NCI-H1092 treated with DMSO at 0.1 percent for 48 hours (cell line): ENCODE measurements around the gene FANCI.
A peak's percentile ranks its signal among the peaks of the same experiment; 100 is the strongest.

Source experiments
- DNase-seq: peaks from one replicate; lab custom pipeline; 2025; lab: John Stamatoyannopoulos, UW

FANCI gene

GRCh38 chr15:89243691-89244573 lies at the start of gene FANCI:
Gene FANCI (plus strand): TSS chr15:89243979. CDS start chr15:89247648, 3,669 bp downstream.
- DNase-seq, result peak; percentile 85

GRCh38 chr15:89194608-89195007 lies 49.2 kb upstream of the FANCI start:
- DNase-seq, result no peak

- no peak for DNase-seq
These were observed 47.9 kb upstream of the FANCI start for GRCh38 chr15:89195836-89196235.

- no peak for DNase-seq
These were observed 47.5 kb upstream of the FANCI start for GRCh38 chr15:89196241-89196640.

GRCh38 chr15:89196994-89197393 lies 46.8 kb upstream of the FANCI start:
- DNase-seq, result peak; percentile 35

GRCh38 chr15:89197503-89197971 lies 46.2 kb upstream of the FANCI start:
- no peak for DNase-seq

- no peak for DNase-seq
These were observed 45.6 kb upstream of the FANCI start for GRCh38 chr15:89198196-89198595.

- no peak for DNase-seq
These were observed 44.8 kb upstream of the FANCI start for GRCh38 chr15:89198934-89199333.

- no peak for DNase-seq
These were observed 44.0 kb upstream of the FANCI start for GRCh38 chr15:89199746-89200145.

- DNase-seq, result no peak
These were observed 43.6 kb upstream of the FANCI start for GRCh38 chr15:89200182-89200581.

GRCh38 chr15:89201465-89202005 lies 42.2 kb upstream of the FANCI start:
- DNase-seq, result no peak

GRCh38 chr15:89203705-89204273 lies 40.0 kb upstream of the FANCI start:
- DNase-seq, result no peak

- no peak for DNase-seq
These were observed 37.7 kb upstream of the FANCI start for GRCh38 chr15:89205991-89206585.

- DNase-seq, result peak; percentile 64
These were observed 36.9 kb upstream of the FANCI start for GRCh38 chr15:89206908-89207331.

- no peak for DNase-seq
These were observed 35.5 kb upstream of the FANCI start for GRCh38 chr15:89208256-89208655.

- no peak for DNase-seq
These were observed 34.7 kb upstream of the FANCI start for GRCh38 chr15:89209057-89209456.

- no peak for DNase-seq
These were observed 32.1 kb upstream of the FANCI start for GRCh38 chr15:89211678-89212170.

- no peak for DNase-seq
These were observed 28.2 kb upstream of the FANCI start for GRCh38 chr15:89215627-89216026.

GRCh38 chr15:89217031-89217430 lies 26.7 kb upstream of the FANCI start:
- no peak for DNase-seq

- no peak for DNase-seq
These were observed 25.9 kb upstream of the FANCI start for GRCh38 chr15:89217686-89218376.

GRCh38 chr15:89218531-89218930 lies 25.2 kb upstream of the FANCI start:
- no peak for DNase-seq

- DNase-seq, result no peak
These were observed 22.2 kb upstream of the FANCI start, which contains the start of gene RLBP1 for GRCh38 chr15:89221543-89221942. Gene RLBP1 (minus strand): TSS chr15:89221579. CDS start chr15:89218975, 2,604 bp downstream.
